ENCODE results near the gene ATP6V0C.
A peak's percentile ranks its signal among the peaks of the same experiment; 100 is the strongest.

ATP6V0C gene

GRCh38 chr16:2505695-2506094, 8.1 kb upstream of the ATP6V0C start:
- Histone ChIP-seq H3K4me2 (no peak overlapping the region), H3K36me3 (peaks cover 0 to 34% (median 18%) of the 10 kb centered on the region in 11 experiments; a peak in 15 of 22 replicates), H3K4me1 (peaks cover 40 to 73% (median 55%) of the 10 kb centered on the region in 10 experiments), H4K20me1 (peaks cover 0 to 78% (median 38%) of the 10 kb centered on the region in 11 experiments; a peak in 20 of 22 replicates), H3K27ac (no peak overlapping the region), H3K9me3 (replicated peaks in 1 of 11) (no peaks in the 10 kb centered on the region), H3K4me3 (no peak overlapping the region), H3K27me3 (no peaks in the 10 kb centered on the region), H3K9ac (0 out of 22 replicates have a peak overlapping the region, but pooled peaks of 2 of the 11 experiments have one; percentile 31 to 33)
- TF ChIP-seq Cebpa-rat (IDR thresholded peaks at IDR 0.05): no peak

- Histone ChIP-seq H3K4me3 (peak overlapping the region in 1 of 10 experiments; percentile 12; a peak in 2 of 20 replicates), H3K4me2 (peak overlapping the region in 10 of 11 experiments; percentile 39 to 96 (median 52); a peak in 20 of 22 replicates), H4K20me1 (peaks cover 0 to 63% (median 24%) of the 10 kb centered on the region in 11 experiments; a peak in 17 of 22 replicates), H3K27me3 (no peaks in the 10 kb centered on the region), H3K9me3 (replicated peaks in 1 of 11) (no peaks in the 10 kb centered on the region), H3K36me3 (peaks cover 0 to 25% (median 9%) of the 10 kb centered on the region in 11 experiments; a peak in 14 of 22 replicates), H3K4me1 (peaks cover 32 to 79% (median 54%) of the 10 kb centered on the region in 10 experiments), H3K9ac (peak overlapping the region; percentile 11 to 76 (median 39); a peak in 16 of 22 replicates), H3K27ac (peak overlapping the region in 10 of 11 experiments; percentile 4 to 76 (median 45); a peak in 14 of 22 replicates)
- no peak for TF ChIP-seq Cebpa-rat (IDR thresholded peaks at IDR 0.05)
Observed at GRCh38 chr16:2507052-2507659, 6.6 kb upstream of the ATP6V0C start.

GRCh38 chr16:2507665-2508064, 6.1 kb upstream of the ATP6V0C start:
- Histone ChIP-seq H3K27me3 (no peaks in the 10 kb centered on the region), H3K9me3 (replicated peaks in 1 of 11) (no peaks in the 10 kb centered on the region), H3K4me2 (peak overlapping the region in 10 of 11 experiments; percentile 39 to 96 (median 52); a peak in 17 of 22 replicates), H3K4me1 (peaks cover 34 to 79% (median 54%) of the 10 kb centered on the region in 10 experiments), H3K4me3 (peak overlapping the region in 1 of 10 experiments; percentile 12; a peak in 1 of 20 replicates), H4K20me1 (peaks cover 0 to 58% (median 19%) of the 10 kb centered on the region in 11 experiments; a peak in 16 of 22 replicates), H3K27ac (peak overlapping the region in 10 of 11 experiments; percentile 4 to 76 (median 45); a peak in 12 of 22 replicates), H3K9ac (peak overlapping the region in 10 of 11 experiments; percentile 11 to 76 (median 41); a peak in 11 of 22 replicates), H3K36me3 (peaks cover 0 to 20% (median 4%) of the 10 kb centered on the region in 11 experiments; a peak in 12 of 22 replicates)
- TF ChIP-seq Cebpa-rat (IDR thresholded peaks at IDR 0.05): no peak

GRCh38 chr16:2508722-2509400, 4.9 kb upstream of the ATP6V0C start:
- H3K9ac ChIP-seq: peak overlapping the region in 4 of 11 experiments; percentile 8 to 60 (median 32); a peak in 3 of 22 replicates
- no peaks in the 10 kb centered on the region for H3K9me3 ChIP-seq (replicated peaks in 1 of 11)
- peaks cover 0 to 48% (median 16%) of the 10 kb centered on the region in 11 experiments; a peak in 12 of 22 replicates for H4K20me1 ChIP-seq
- H3K4me2 ChIP-seq: peak overlapping the region in 7 of 11 experiments; percentile 32 to 96 (median 66); a peak in 10 of 22 replicates
- H3K36me3 ChIP-seq: peaks cover 0 to 15% (median 0%) of the 10 kb centered on the region in 11 experiments; a peak in 5 of 22 replicates
- H3K4me3 ChIP-seq: no peak overlapping the region
- H3K27ac ChIP-seq: 0 out of 22 replicates have a peak overlapping the region, but pooled peaks of 1 of the 11 experiments have one; percentile 46
- TF ChIP-seq Cebpa-rat (IDR thresholded peaks at IDR 0.05): no peak
- peaks cover 42 to 76% (median 59%) of the 10 kb centered on the region in 10 experiments for H3K4me1 ChIP-seq
- H3K27me3 ChIP-seq: no peaks in the 10 kb centered on the region

- Histone ChIP-seq H3K4me3 (no peak overlapping the region), H3K9me3 (replicated peaks in 1 of 11) (no peaks in the 10 kb centered on the region), H3K36me3 (peaks cover 0 to 17% (median under 1%) of the 10 kb centered on the region in 11 experiments; a peak in 4 of 22 replicates), H3K4me2 (peak overlapping the region in 2 of 11 experiments; percentile 10 to 97; a peak in 2 of 22 replicates), H3K27ac (no peak overlapping the region), H3K9ac (no peak overlapping the region; a peak in 2 of 22 replicates), H3K27me3 (no peaks in the 10 kb centered on the region), H4K20me1 (peaks cover 19 to 65% (median 35%) of the 10 kb centered on the region in 11 experiments), H3K4me1 (peaks cover 57 to 81% (median 74%) of the 10 kb centered on the region in 10 experiments)
- no peak for TF ChIP-seq Cebpa-rat (IDR thresholded peaks at IDR 0.05)
Observed at GRCh38 chr16:2511128-2511800, 2.5 kb upstream of the ATP6V0C start.

- Histone ChIP-seq H3K4me1 (peaks cover 60 to 82% (median 77%) of the 10 kb centered on the region in 10 experiments), H3K36me3 (peaks cover 0 to 18% (median 5%) of the 10 kb centered on the region in 11 experiments; a peak in 6 of 22 replicates), H3K27me3 (no peaks in the 10 kb centered on the region), H3K4me3 (no peak overlapping the region), H3K27ac (peak overlapping the region in 2 of 11 experiments; percentile 98 to 99; a peak in 1 of 22 replicates), H3K9ac (peak overlapping the region in 3 of 11 experiments; percentile 95 to 97 (median 97); a peak in 5 of 22 replicates), H4K20me1 (peaks cover 28 to 67% (median 40%) of the 10 kb centered on the region in 11 experiments), H3K9me3 (replicated peaks in 1 of 11) (no peaks in the 10 kb centered on the region), H3K4me2 (peak overlapping the region in 10 of 11 experiments; percentile 85 to 100 (median 94); a peak in 15 of 22 replicates)
- TF ChIP-seq Cebpa-rat (IDR thresholded peaks at IDR 0.05): no peak
Observed at GRCh38 chr16:2511996-2512734, 1.6 kb upstream of the ATP6V0C start.

- Histone ChIP-seq H3K4me1 (peaks cover 60 to 82% (median 75%) of the 10 kb centered on the region in 10 experiments), H3K36me3 (peaks cover 0 to 19% (median 5%) of the 10 kb centered on the region in 11 experiments; a peak in 8 of 22 replicates)
Observed at GRCh38 chr16:2512735-2513404, 882 bp upstream of the ATP6V0C start.

More at GRCh38 chr16:2512735-2513404, 882 bp upstream of the ATP6V0C start:
- peak overlapping the region; percentile 85 to 100 (median 96) for H3K4me2 ChIP-seq
- H3K4me3 ChIP-seq: peak overlapping the region; percentile 84 to 99 (median 92)
- no peak for TF ChIP-seq Cebpa-rat (IDR thresholded peaks at IDR 0.05)
- no peaks in the 10 kb centered on the region for H3K27me3 ChIP-seq
- peak overlapping the region in 10 of 11 experiments; percentile 92 to 99 (median 98); a peak in 20 of 22 replicates for H3K27ac ChIP-seq
- H3K9me3 ChIP-seq (replicated peaks in 1 of 11): no peaks in the 10 kb centered on the region
- peak overlapping the region; percentile 92 to 100 (median 97); a peak in 18 of 22 replicates for H3K9ac ChIP-seq
- peaks cover 35 to 67% (median 41%) of the 10 kb centered on the region in 11 experiments for H4K20me1 ChIP-seq
